Measurements from ENCODE around the gene PLA2G4A.

DNA sequence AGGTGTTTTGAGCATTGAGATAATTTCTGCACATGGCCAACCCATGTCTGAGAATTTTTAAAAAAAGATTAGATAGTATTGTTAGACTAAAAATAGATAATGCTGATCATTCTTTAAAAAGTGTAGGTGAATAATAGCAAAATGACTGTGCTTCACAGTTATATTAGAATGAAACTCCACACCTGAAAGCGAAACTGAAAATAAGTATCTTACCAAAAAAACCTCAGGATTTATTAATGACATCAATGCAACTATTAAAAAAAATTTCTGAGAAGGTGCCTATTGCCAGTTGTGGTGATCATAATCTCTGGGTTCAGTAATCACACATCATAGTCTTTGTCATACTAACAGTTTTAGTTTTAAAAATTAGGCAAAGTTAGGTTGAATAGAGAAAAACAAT lies 36.5 kb downstream of the PLA2G4A start:
- TF ChIP-seq, protein P1, sequence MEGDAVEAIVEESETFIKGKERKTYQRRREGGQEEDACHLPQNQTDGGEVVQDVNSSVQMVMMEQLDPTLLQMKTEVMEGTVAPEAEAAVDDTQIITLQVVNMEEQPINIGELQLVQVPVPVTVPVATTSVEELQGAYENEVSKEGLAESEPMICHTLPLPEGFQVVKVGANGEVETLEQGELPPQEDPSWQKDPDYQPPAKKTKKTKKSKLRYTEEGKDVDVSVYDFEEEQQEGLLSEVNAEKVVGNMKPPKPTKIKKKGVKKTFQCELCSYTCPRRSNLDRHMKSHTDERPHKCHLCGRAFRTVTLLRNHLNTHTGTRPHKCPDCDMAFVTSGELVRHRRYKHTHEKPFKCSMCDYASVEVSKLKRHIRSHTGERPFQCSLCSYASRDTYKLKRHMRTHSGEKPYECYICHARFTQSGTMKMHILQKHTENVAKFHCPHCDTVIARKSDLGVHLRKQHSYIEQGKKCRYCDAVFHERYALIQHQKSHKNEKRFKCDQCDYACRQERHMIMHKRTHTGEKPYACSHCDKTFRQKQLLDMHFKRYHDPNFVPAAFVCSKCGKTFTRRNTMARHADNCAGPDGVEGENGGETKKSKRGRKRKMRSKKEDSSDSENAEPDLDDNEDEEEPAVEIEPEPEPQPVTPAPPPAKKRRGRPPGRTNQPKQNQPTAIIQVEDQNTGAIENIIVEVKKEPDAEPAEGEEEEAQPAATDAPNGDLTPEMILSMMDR (IDR thresholded peaks at IDR 0.05): no peak
- TF ChIP-seq EZH2 (IDR thresholded peaks at IDR 0.05; ENCODE audit: borderline replicate concordance, insufficient read depth, low read depth, low read length, poor library complexity, severe bottlenecking): no peak

Data from B cell (primary cell).